ENCODE data around the gene C1QTNF12.
A peak's percentile ranks its signal among the peaks of the same experiment; 100 is the strongest.
"Not testable (repeated sequence)": the region's sequence is repeated elsewhere in the genome, so short reads cannot be mapped to it uniquely, and the experiment has no call there.

Gene C1QTNF12

GRCh38 chr1:1259540-1259939, 13.0 kb upstream of the C1QTNF12 start:
- no peak for DNase-seq (ENCODE audit: low read depth, low spot score)

GRCh38 chr1:1259119-1259488, 12.6 kb upstream of the C1QTNF12 start:
- no peak for DNase-seq (ENCODE audit: low read depth, low spot score)

- DNase-seq (ENCODE audit: low read depth, low spot score): no peak
Measured at GRCh38 chr1:1256956-1257871, 10.7 kb upstream of the C1QTNF12 start.

GRCh38 chr1:1255611-1256010, 9.1 kb upstream of the C1QTNF12 start:
- DNase-seq (ENCODE audit: low read depth, low spot score): no peak

GRCh38 chr1:1255078-1255477, 8.6 kb upstream of the C1QTNF12 start:
- DNase-seq (ENCODE audit: low read depth, low spot score): no peak

- no peak for DNase-seq (ENCODE audit: low read depth, low spot score)
Measured at GRCh38 chr1:1254667-1254998, 8.1 kb upstream of the C1QTNF12 start.

- DNase-seq (ENCODE audit: low read depth, low spot score): no peak
Measured at GRCh38 chr1:1253972-1254666, 7.6 kb upstream of the C1QTNF12 start.

- no peak for DNase-seq (ENCODE audit: low read depth, low spot score)
Measured at GRCh38 chr1:1253314-1253713, 6.8 kb upstream of the C1QTNF12 start.

GRCh38 chr1:1250786-1251284, 4.3 kb upstream of the C1QTNF12 start:
- DNase-seq (ENCODE audit: low read depth, low spot score): peak; percentile 31

- not testable (repeated sequence) for DNase-seq (ENCODE audit: low read depth, low spot score)
Measured at GRCh38 chr1:1248009-1248913, 1.7 kb upstream of the C1QTNF12 start.

GRCh38 chr1:1247341-1247913, 905 bp upstream of the C1QTNF12 start:
- DNase-seq (ENCODE audit: low read depth, low spot score): no peak

- no peak for DNase-seq (ENCODE audit: low read depth, low spot score)
Measured at GRCh38 chr1:1245817-1246576, 525 bp downstream of the C1QTNF12 start.

GRCh38 chr1:1245178-1245816, 1.2 kb downstream of the C1QTNF12 start:
- DNase-seq (ENCODE audit: low read depth, low spot score): no peak

GRCh38 chr1:1244192-1244811, 2.2 kb downstream of the C1QTNF12 start:
- no peak for DNase-seq (ENCODE audit: low read depth, low spot score)

GRCh38 chr1:1243807-1244191, 2.7 kb downstream of the C1QTNF12 start:
- no peak for DNase-seq (ENCODE audit: low read depth, low spot score)

GRCh38 chr1:1243266-1243660, 3.3 kb downstream of the C1QTNF12 start:
- DNase-seq (ENCODE audit: low read depth, low spot score): no peak

GRCh38 chr1:1242461-1243265, 3.9 kb downstream of the C1QTNF12 start:
- DNase-seq (ENCODE audit: low read depth, low spot score): no peak

- DNase-seq (ENCODE audit: low read depth, low spot score): no peak
Measured at GRCh38 chr1:1241588-1242219, 4.8 kb downstream of the C1QTNF12 start.

Data from activated naive CD8-positive, alpha-beta T cell treated with anti-CD3 and anti-CD28 coated beads, Interleukin-2, amount 50 U/mL, for 16 hours (primary cell).